ENCODE data around the gene ORAI3. TPM values are rescaled to one million over a fixed set of nuclear protein-coding genes. Genes with fewer than 3 reads are reported as not detected.

The ORAI3 gene
- polyA plus RNA-seq, 1 of the 3 experiments (the other 2 are of a cell fraction), result 29.0 TPM

GRCh38 chr16:30996324-30996984, 47.6 kb downstream of the ORAI3 start:
- Histone ChIP-seq H3K27ac (ENCODE audit: low read depth in 2 of 2, low read length in 1 of 2) (peak overlapping the region in 1 of 2 experiments; percentile 92; a peak in 1 of 4 replicates), H3K9ac (0 out of 2 replicates have a peak overlapping the region, but pooled peaks have one; percentile 39), H3K79me2 (ENCODE audit: insufficient read depth) (no peaks in the 10 kb centered on the region), H2AFZ (ENCODE audit: low read depth) (0 out of 2 replicates have a peak overlapping the region, but pooled peaks have one; percentile 22), H4K20me1 (ENCODE audit: insufficient read depth) (no peaks in the 10 kb centered on the region), H3K36me3 (replicated peaks in 1 of 2; ENCODE audit: control insufficient read depth in 1 of 2, insufficient read depth in 2 of 2, low read length in 1 of 2) (peaks cover 2 to 3% of the 10 kb centered on the region in 2 experiments), H3K27me3 (ENCODE audit: insufficient read depth) (no peaks in the 10 kb centered on the region), H3K4me2 (peak overlapping the region; percentile 78; the same call in 1 of the 2 replicates), H3F3A (replicated peaks; ENCODE audit: insufficient read depth) (peaks cover 23% of the 10 kb centered on the region), H3K4me1 (ENCODE audit: control insufficient read depth in 1 of 2, insufficient read depth in 2 of 2, low read depth in 1 of 2, low read length in 1 of 2) (peaks cover 14 to 18% of the 10 kb centered on the region in 2 experiments; a peak in 3 of 4 replicates), H3K4me3 (ENCODE audit: low read depth in 2 of 2, low read length in 1 of 2) (peak overlapping the region in 1 of 2 experiments; percentile 0; a peak in 1 of 4 replicates), H3K9me3 (no peaks in the 10 kb centered on the region), H3K9me2 (no peaks in the 10 kb centered on the region)
- TF ChIP-seq FOXM1 (IDR thresholded peaks at IDR 0.05; ENCODE audit: low read depth) (no peak), PBX3 (IDR thresholded peaks at IDR 0.05) (no peak), GABPA (IDR thresholded peaks at IDR 0.05; ENCODE audit: low read depth) (no peak), CTCF (IDR thresholded peaks at IDR 0.05) (no peak), REST (IDR thresholded peaks at IDR 0.05; ENCODE audit: low read depth, low read length) (no peak), RXRA (IDR thresholded peaks at IDR 0.05; ENCODE audit: borderline replicate concordance, low read depth) (no peak), ZBTB33 (IDR thresholded peaks at IDR 0.05; ENCODE audit: borderline replicate concordance, low read depth) (no peak), ELF1 (IDR thresholded peaks at IDR 0.05) (no peak), RCOR1 (IDR thresholded peaks at IDR 0.05; ENCODE audit: low read length) (no peak), RFX5 (IDR thresholded peaks at IDR 0.05; ENCODE audit: low read length) (no peak), TEAD4 (IDR thresholded peaks at IDR 0.05; ENCODE audit: borderline replicate concordance, insufficient read depth) (no peak), FOSL2 (IDR thresholded peaks at IDR 0.05; ENCODE audit: borderline replicate concordance, low read depth) (no peak), SIN3A (IDR thresholded peaks at IDR 0.05; ENCODE audit: borderline replicate concordance, low read depth, low read length) (no peak), EP300 (IDR thresholded peaks at IDR 0.05; ENCODE audit: borderline replicate concordance in 1 of 2, low read depth in 1 of 2, low read length in 1 of 2) (no peak)
- CTCF ChIA-PET, result interaction anchor here (1.0 to 1.2 kb wide), 3 partner anchors 11 to 146 kb away, joined by 3 to 4 read pairs (median 3); no protein-coding TSS in a partner anchor
- no peak for DNase-seq
- POLR2A ChIA-PET, result interaction anchor here (1.1 kb wide), 1 partner anchor 8 kb away, joined by 5 read pairs; no protein-coding TSS in a partner anchor
- WGBS (ENCODE audit: low lambda C conversion rate), result 68% methylated on average over 20 of the region's 23 CpGs
